Cortex of kidney (tissue), 1 donor: ENCODE measurements around the gene SH3GL2.

Experiments used
- DNase-seq: peaks from one replicate; lab custom pipeline; 2025; lab: John Stamatoyannopoulos, UW

Gene SH3GL2

GRCh38 chr9:17611342-17611741 lies 32.5 kb downstream of the SH3GL2 start:
- no peak for DNase-seq

- DNase-seq = no peak
Measured at GRCh38 chr9:17611917-17612316, 33.1 kb downstream of the SH3GL2 start.

- no peak for DNase-seq
Measured at GRCh38 chr9:17613758-17614157, 34.9 kb downstream of the SH3GL2 start.

- no peak for DNase-seq
Measured at GRCh38 chr9:17614250-17614649, 35.4 kb downstream of the SH3GL2 start.

- no peak for DNase-seq
Measured at GRCh38 chr9:17614903-17615302, 36.0 kb downstream of the SH3GL2 start.

- no peak for DNase-seq
Measured at GRCh38 chr9:17622141-17622540, 43.3 kb downstream of the SH3GL2 start.

- no peak for DNase-seq
Measured at GRCh38 chr9:17622749-17623148, 43.9 kb downstream of the SH3GL2 start.

GRCh38 chr9:17623965-17624364 lies 45.1 kb downstream of the SH3GL2 start:
- no peak for DNase-seq

GRCh38 chr9:17624571-17624970 lies 45.7 kb downstream of the SH3GL2 start:
- DNase-seq = no peak

- no peak for DNase-seq
Measured at GRCh38 chr9:17625644-17626388, 47.0 kb downstream of the SH3GL2 start.

GRCh38 chr9:17627641-17628040 lies 48.8 kb downstream of the SH3GL2 start:
- DNase-seq = no peak

GRCh38 chr9:17628624-17629023 lies 49.8 kb downstream of the SH3GL2 start:
- no peak for DNase-seq

- no peak for DNase-seq
Measured at GRCh38 chr9:17630531-17630949, 51.7 kb downstream of the SH3GL2 start.

- DNase-seq = no peak
Measured at GRCh38 chr9:17631396-17631795, 52.5 kb downstream of the SH3GL2 start.

GRCh38 chr9:17632994-17633393 lies 54.1 kb downstream of the SH3GL2 start:
- no peak for DNase-seq

GRCh38 chr9:17635115-17635890 lies 56.4 kb downstream of the SH3GL2 start:
- DNase-seq = no peak

- no peak for DNase-seq
Measured at GRCh38 chr9:17636349-17636748, 57.5 kb downstream of the SH3GL2 start.

GRCh38 chr9:17636821-17637220 lies 58.0 kb downstream of the SH3GL2 start:
- no peak for DNase-seq

GRCh38 chr9:17637229-17637628 lies 58.4 kb downstream of the SH3GL2 start:
- DNase-seq = no peak

GRCh38 chr9:17648516-17648915 lies 69.7 kb downstream of the SH3GL2 start:
- no peak for DNase-seq

GRCh38 chr9:17651725-17652124 lies 72.9 kb downstream of the SH3GL2 start:
- no peak for DNase-seq

- DNase-seq = no peak
Measured at GRCh38 chr9:17653947-17654465, 75.1 kb downstream of the SH3GL2 start.

GRCh38 chr9:17656889-17657288 lies 78.0 kb downstream of the SH3GL2 start:
- no peak for DNase-seq
